ENCODE data around the gene SLC22A4. TPM values are rescaled to one million over a fixed set of nuclear protein-coding genes. Genes with fewer than 3 reads are reported as not detected.

Gene SLC22A4
- total RNA-seq, 1 experiment from 2014 or later: 0.72 TPM

GRCh38 chr5:132260714-132261551, 33.3 kb upstream of the SLC22A4 start:
- Mint-ChIP-seq H3K9me3 (no peaks in the 10 kb centered on the region), H3K36me3 (ENCODE audit: insufficient read depth in 1 of 3, low read depth in 3 of 3) (no peaks in the 10 kb centered on the region), H3K27ac (no peak overlapping the region), H3K4me1 (peaks cover 34 to 35% of the 10 kb centered on the region in 2 experiments), H3K4me3 (no peak overlapping the region; a peak in 1 of 5 replicates), H3K27me3 (ENCODE audit: low read depth) (peaks cover 19% of the 10 kb centered on the region)
- Histone ChIP-seq H3K79me1 (ENCODE audit: insufficient read depth, low read depth, low read length, poor library complexity, severe bottlenecking) (no peaks in the 10 kb centered on the region), H4K91ac (ENCODE audit: insufficient read length, low read depth, low read length) (no peak overlapping the region), H3K18ac (ENCODE audit: insufficient read length, low read depth, low read length) (no peak overlapping the region), H3K23ac (ENCODE audit: insufficient read length, low read depth, low read length) (no peak overlapping the region), H2BK12ac (ENCODE audit: insufficient read length, low read depth, low read length) (no peak overlapping the region), H3K27me3 (ENCODE audit: insufficient read depth, low read length) (no peaks in the 10 kb centered on the region; the same call in 1 of the 2 replicates), H2BK20ac (ENCODE audit: low read depth, low read length, poor library complexity, severe bottlenecking) (no peak overlapping the region), H2BK120ac (ENCODE audit: low read depth, low read length, poor library complexity, severe bottlenecking) (no peak overlapping the region), H2AK5ac (ENCODE audit: insufficient read length, low read length) (no peak overlapping the region), H3K4me2 (ENCODE audit: insufficient read depth, insufficient read length, low read length) (no peak overlapping the region), H3T11ph (ENCODE audit: low read length) (no peak overlapping the region), H3K4me1 (ENCODE audit: insufficient read depth, low read length) (no peaks in the 10 kb centered on the region), H3K4ac (ENCODE audit: low read depth, low read length) (no peak overlapping the region), H3K14ac (ENCODE audit: insufficient read depth, low read length) (no peak overlapping the region), H3K9me3 (ENCODE audit: control insufficient read depth, low read depth, low read length) (no peaks in the 10 kb centered on the region), H3K79me2 (ENCODE audit: insufficient read depth, low read length) (no peaks in the 10 kb centered on the region), H4K20me1 (ENCODE audit: control insufficient read depth, insufficient read depth, insufficient read length) (peaks cover 5% of the 10 kb centered on the region), H2AFZ (ENCODE audit: low read length) (no peak overlapping the region), H4K5ac (ENCODE audit: insufficient read length, low read depth, low read length) (no peak overlapping the region), H2BK15ac (ENCODE audit: low read depth, low read length) (no peak overlapping the region), H3K56ac (ENCODE audit: insufficient read length, low read depth, low read length) (no peak overlapping the region), H3K9ac (ENCODE audit: extremely low read depth, insufficient read length, low read length) (no peak overlapping the region), H2BK5ac (ENCODE audit: insufficient read length, low read length) (no peak overlapping the region), H3K23me2 (ENCODE audit: insufficient read length, low read depth, low read length, poor library complexity, severe bottlenecking) (no peaks in the 10 kb centered on the region), H3K27ac (ENCODE audit: insufficient read length, low read depth, low read length) (no peak overlapping the region), H4K8ac (replicated peaks; ENCODE audit: insufficient read length, low read depth, low read length) (no peak overlapping the region)
- TF ChIP-seq CTCF (conservative IDR thresholded peaks at IDR 0.05): no peak
- no CpG with 5 or more reads among the region's 6 CpGs for WGBS (ENCODE audit: extremely low coverage, insufficient read length, low lambda C conversion rate)
- DNase-seq: peak; percentile 25

Data from H9 (cell line).